GM23338 (cell line): ENCODE measurements around the gene SPTA1. TPM values are rescaled to one million over a fixed set of nuclear protein-coding genes. Genes with fewer than 3 reads are reported as not detected.

Experiments
- ATAC-seq: fragments of 200-7000 bp; cut with Tn5 transposase; 3 replicates; pipeline ENCODE4 v1.9.1; 2020
- DNase-seq: peaks from one replicate; pipeline ENCODE4 v3.0.0-alpha.2; 2015; ENCODE audit warnings: low spot score
- H2AFZ ChIP-seq: fragments of 200-600 bp; sonication (generic); 2 replicates; pipeline ENCODE4 v1.8.0; 2016; ENCODE audit warnings: antibody characterized with exemption, mild to moderate bottlenecking, moderate library complexity
- H3F3A ChIP-seq: fragments of 200-600 bp; sonication (generic); replicated peaks from 2 replicates; pipeline ENCODE4 v1.8.0; 2017; ENCODE audit warnings: antibody characterized with exemption, mixed run types, low read depth
- H3K27ac ChIP-seq: fragments of 200-600 bp; sonication (generic); 2 replicates; pipeline ENCODE4 v1.6.1; 2016; ENCODE audit warnings: low read depth
- H3K27me3 ChIP-seq: fragments of 200-600 bp; sonication (generic); 2 replicates; pipeline ENCODE4 v1.8.0; 2016; ENCODE audit warnings: mild to moderate bottlenecking, mixed run types, moderate library complexity; ENCODE audit not compliant: insufficient read depth
- H3K36me3 ChIP-seq: fragments of 200-600 bp; sonication (generic); 2 replicates; pipeline ENCODE4 v1.8.0; 2016; ENCODE audit warnings: mild to moderate bottlenecking; ENCODE audit not compliant: insufficient read depth
- H3K4me1 ChIP-seq: fragments of 200-600 bp; sonication (generic); 2 replicates; pipeline ENCODE4 v1.8.0; 2016; ENCODE audit warnings: mild to moderate bottlenecking, moderate library complexity; ENCODE audit not compliant: insufficient read depth
- H3K4me2 ChIP-seq: fragments of 200-600 bp; sonication (generic); 2 replicates; pipeline ENCODE4 v1.7.1; 2017; ENCODE audit warnings: mixed run types
- H3K4me3 ChIP-seq: fragments of 200-600 bp; sonication (generic); 2 replicates; pipeline ENCODE4 v1.6.1; 2016; ENCODE audit warnings: mixed run types
- H3K79me2 ChIP-seq: fragments of 200-600 bp; sonication (generic); replicated peaks from 2 replicates; pipeline ENCODE4 v1.8.0; 2017; ENCODE audit warnings: mild to moderate bottlenecking; ENCODE audit not compliant: insufficient read depth
- H3K9me2 ChIP-seq: fragments of 200-600 bp; sonication (generic); 2 replicates; pipeline ENCODE4 v1.8.0; 2017; ENCODE audit not compliant: insufficient read depth
- H4K20me1 ChIP-seq: fragments of 200-600 bp; sonication (generic); replicated peaks from 2 replicates; pipeline ENCODE4 v1.8.0; 2017; ENCODE audit warnings: mild to moderate bottlenecking; ENCODE audit not compliant: insufficient read depth
- H3K27ac Mint-ChIP-seq: 2 replicates; pipeline ENCODE4 v1.8.0; 2020; ENCODE audit warnings: inconsistent platforms, mild to moderate bottlenecking, moderate library complexity, mixed read lengths
- H3K27me3 Mint-ChIP-seq: 3 replicates; pipeline ENCODE4 v1.8.0; 2022; ENCODE audit warnings: low read depth, mild to moderate bottlenecking, moderate library complexity, mixed read lengths, inconsistent platforms; ENCODE audit not compliant: insufficient read depth, poor library complexity
- H3K36me3 Mint-ChIP-seq: 3 replicates; pipeline ENCODE4 v1.8.0; 2021; ENCODE audit warnings: low read depth, mild to moderate bottlenecking, inconsistent platforms, moderate library complexity, mixed read lengths
- H3K4me1 Mint-ChIP-seq: 3 replicates; pipeline ENCODE4 v1.8.0; 2020; ENCODE audit warnings: mild to moderate bottlenecking, inconsistent platforms, mixed read lengths
- H3K4me3 Mint-ChIP-seq: 3 replicates; pipeline ENCODE4 v1.8.0; 2021; ENCODE audit warnings: moderate library complexity, mild to moderate bottlenecking, inconsistent platforms, mixed read lengths
- H3K9me3 Mint-ChIP-seq: 3 replicates; pipeline ENCODE4 v1.8.0; 2020; ENCODE audit warnings: moderate library complexity, mild to moderate bottlenecking, inconsistent platforms, mixed read lengths
- CREB1 ChIP-seq: fragments of 250-450 bp; sonication (Bioruptor Pico); IDR thresholded peaks from 2 replicates; pipeline ENCODE4 v1.5.0; 2020; ENCODE audit warnings: low read depth, mild to moderate bottlenecking, moderate library complexity
- ETS1 ChIP-seq: IDR thresholded peaks from 2 replicates; pipeline ENCODE4 v1.6.1; 2016; ENCODE audit warnings: antibody characterized with exemption
- EZH2 ChIP-seq: fragments of 200-600 bp; sonication (generic); IDR thresholded peaks from one replicate; pipeline ENCODE4 v1.8.0; 2017; ENCODE audit warnings: antibody characterized with exemption, mild to moderate bottlenecking, low read depth; ENCODE audit not compliant: unreplicated experiment
- EZH2phosphoT487 ChIP-seq: fragments of 200-600 bp; sonication (generic); IDR thresholded peaks from one replicate; pipeline ENCODE4 v1.8.1; 2018; ENCODE audit warnings: antibody characterized with exemption; ENCODE audit not compliant: unreplicated experiment
- JUNB ChIP-seq: IDR thresholded peaks from one replicate; pipeline ENCODE4 v1.6.1; 2016; ENCODE audit warnings: antibody characterized with exemption; ENCODE audit not compliant: unreplicated experiment
- NANOG ChIP-seq: IDR thresholded peaks from 2 replicates; pipeline ENCODE4 v1.6.1; 2016; ENCODE audit warnings: antibody characterized with exemption, borderline replicate concordance
- POLR2AphosphoS5 ChIP-seq: IDR thresholded peaks from 2 replicates; pipeline ENCODE4 v1.6.1; 2016; ENCODE audit warnings: antibody characterized with exemption, low read depth
- REST ChIP-seq: IDR thresholded peaks from one replicate; pipeline ENCODE4 v1.6.1; 2018; ENCODE audit warnings: antibody characterized with exemption; ENCODE audit not compliant: unreplicated experiment
- STAT1 ChIP-seq: IDR thresholded peaks from one replicate; pipeline ENCODE4 v1.6.1; 2016; ENCODE audit warnings: antibody characterized with exemption; ENCODE audit not compliant: unreplicated experiment
- ZNF114 ChIP-seq: fragments of 250-450 bp; sonication (Bioruptor Pico); IDR thresholded peaks from 2 replicates; pipeline ENCODE4 v1.5.0; 2020; ENCODE audit warnings: mild to moderate bottlenecking, moderate library complexity
- ZNF331 ChIP-seq: fragments of 250-450 bp; sonication (Bioruptor Pico); IDR thresholded peaks from 2 replicates; pipeline ENCODE4 v1.5.0; 2020; ENCODE audit warnings: low read depth, mild to moderate bottlenecking, moderate library complexity
- polyA plus RNA-seq: library from polyadenylated mRNA; unstranded; fragments of >200 nt; fragmentation: Nextera tagmentation; extraction: Ambion mirVana; gene quantifications from 2 replicates; pipeline ENCODE4 v1.2.1, GENCODE V29; 2016
- total RNA-seq: library from RNA; depleted of rRNA; stranded (reverse); fragments of >200 nt; shearing (Covaris generic); gene quantifications from 2 replicates; pipeline ENCODE4 v1.2.3, GENCODE V29; 2014
- TF ChIP-seq, protein P1 (sequence below), 2 experiments: fragments of 200-600 bp in 1 of 2; sonication (generic) in 1 of 2; conservative IDR thresholded peaks; 2 replicates each; pipeline versions ENCODE4 v1.5.1 to v1.6.1; 2016 to 2017; ENCODE audit warnings: antibody characterized with exemption in 2 of 2, low read depth in 2 of 2, mild to moderate bottlenecking in 2 of 2, moderate library complexity in 1 of 2
- TF ChIP-seq, protein P2 (sequence below): fragments of 250-450 bp; sonication (Bioruptor Pico); IDR thresholded peaks from 2 replicates; pipeline ENCODE4 v1.5.0; 2020; ENCODE audit warnings: mild to moderate bottlenecking, moderate library complexity

The SPTA1 gene
- total and polyA plus RNA-seq, 2 experiments from 2014 or later = not detected

DNA sequence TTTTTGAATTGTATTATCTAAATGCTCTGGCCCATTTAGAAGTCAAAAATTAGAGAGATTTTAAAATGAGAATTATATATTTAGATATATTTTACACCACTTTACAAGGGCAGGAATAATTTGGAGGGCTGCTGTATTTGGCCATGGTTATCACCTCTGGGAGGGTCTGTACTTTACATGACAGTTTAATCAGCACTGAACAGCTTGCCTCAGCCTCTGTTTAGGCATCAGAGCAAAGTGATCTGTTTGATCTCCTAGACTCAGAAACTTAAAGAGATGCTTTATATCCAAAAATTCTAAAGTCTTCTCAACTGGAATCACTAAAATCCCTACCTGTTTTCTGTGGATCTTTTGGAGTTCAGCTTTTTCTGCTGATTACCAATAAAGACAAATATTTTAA lies 5.4 kb upstream of the SPTA1 start:
- H3K27me3 Mint-ChIP-seq = no peaks in the 10 kb centered on the region
- TF ChIP-seq, protein P1, sequence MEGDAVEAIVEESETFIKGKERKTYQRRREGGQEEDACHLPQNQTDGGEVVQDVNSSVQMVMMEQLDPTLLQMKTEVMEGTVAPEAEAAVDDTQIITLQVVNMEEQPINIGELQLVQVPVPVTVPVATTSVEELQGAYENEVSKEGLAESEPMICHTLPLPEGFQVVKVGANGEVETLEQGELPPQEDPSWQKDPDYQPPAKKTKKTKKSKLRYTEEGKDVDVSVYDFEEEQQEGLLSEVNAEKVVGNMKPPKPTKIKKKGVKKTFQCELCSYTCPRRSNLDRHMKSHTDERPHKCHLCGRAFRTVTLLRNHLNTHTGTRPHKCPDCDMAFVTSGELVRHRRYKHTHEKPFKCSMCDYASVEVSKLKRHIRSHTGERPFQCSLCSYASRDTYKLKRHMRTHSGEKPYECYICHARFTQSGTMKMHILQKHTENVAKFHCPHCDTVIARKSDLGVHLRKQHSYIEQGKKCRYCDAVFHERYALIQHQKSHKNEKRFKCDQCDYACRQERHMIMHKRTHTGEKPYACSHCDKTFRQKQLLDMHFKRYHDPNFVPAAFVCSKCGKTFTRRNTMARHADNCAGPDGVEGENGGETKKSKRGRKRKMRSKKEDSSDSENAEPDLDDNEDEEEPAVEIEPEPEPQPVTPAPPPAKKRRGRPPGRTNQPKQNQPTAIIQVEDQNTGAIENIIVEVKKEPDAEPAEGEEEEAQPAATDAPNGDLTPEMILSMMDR (conservative IDR thresholded peaks at IDR 0.05; ENCODE audit: low read depth in 2 of 2) = no peak
- no peak for TF ChIP-seq STAT1
- no peak for TF ChIP-seq CREB1
- no peak for TF ChIP-seq EZH2phosphoT487
- TF ChIP-seq NANOG = no peak
- TF ChIP-seq ETS1 = no peak
- TF ChIP-seq ZNF114 (CRISPR knock-in tag) = no peak
- no peak for TF ChIP-seq ZNF331
- TF ChIP-seq EZH2 = no peak
- TF ChIP-seq, protein P2, sequence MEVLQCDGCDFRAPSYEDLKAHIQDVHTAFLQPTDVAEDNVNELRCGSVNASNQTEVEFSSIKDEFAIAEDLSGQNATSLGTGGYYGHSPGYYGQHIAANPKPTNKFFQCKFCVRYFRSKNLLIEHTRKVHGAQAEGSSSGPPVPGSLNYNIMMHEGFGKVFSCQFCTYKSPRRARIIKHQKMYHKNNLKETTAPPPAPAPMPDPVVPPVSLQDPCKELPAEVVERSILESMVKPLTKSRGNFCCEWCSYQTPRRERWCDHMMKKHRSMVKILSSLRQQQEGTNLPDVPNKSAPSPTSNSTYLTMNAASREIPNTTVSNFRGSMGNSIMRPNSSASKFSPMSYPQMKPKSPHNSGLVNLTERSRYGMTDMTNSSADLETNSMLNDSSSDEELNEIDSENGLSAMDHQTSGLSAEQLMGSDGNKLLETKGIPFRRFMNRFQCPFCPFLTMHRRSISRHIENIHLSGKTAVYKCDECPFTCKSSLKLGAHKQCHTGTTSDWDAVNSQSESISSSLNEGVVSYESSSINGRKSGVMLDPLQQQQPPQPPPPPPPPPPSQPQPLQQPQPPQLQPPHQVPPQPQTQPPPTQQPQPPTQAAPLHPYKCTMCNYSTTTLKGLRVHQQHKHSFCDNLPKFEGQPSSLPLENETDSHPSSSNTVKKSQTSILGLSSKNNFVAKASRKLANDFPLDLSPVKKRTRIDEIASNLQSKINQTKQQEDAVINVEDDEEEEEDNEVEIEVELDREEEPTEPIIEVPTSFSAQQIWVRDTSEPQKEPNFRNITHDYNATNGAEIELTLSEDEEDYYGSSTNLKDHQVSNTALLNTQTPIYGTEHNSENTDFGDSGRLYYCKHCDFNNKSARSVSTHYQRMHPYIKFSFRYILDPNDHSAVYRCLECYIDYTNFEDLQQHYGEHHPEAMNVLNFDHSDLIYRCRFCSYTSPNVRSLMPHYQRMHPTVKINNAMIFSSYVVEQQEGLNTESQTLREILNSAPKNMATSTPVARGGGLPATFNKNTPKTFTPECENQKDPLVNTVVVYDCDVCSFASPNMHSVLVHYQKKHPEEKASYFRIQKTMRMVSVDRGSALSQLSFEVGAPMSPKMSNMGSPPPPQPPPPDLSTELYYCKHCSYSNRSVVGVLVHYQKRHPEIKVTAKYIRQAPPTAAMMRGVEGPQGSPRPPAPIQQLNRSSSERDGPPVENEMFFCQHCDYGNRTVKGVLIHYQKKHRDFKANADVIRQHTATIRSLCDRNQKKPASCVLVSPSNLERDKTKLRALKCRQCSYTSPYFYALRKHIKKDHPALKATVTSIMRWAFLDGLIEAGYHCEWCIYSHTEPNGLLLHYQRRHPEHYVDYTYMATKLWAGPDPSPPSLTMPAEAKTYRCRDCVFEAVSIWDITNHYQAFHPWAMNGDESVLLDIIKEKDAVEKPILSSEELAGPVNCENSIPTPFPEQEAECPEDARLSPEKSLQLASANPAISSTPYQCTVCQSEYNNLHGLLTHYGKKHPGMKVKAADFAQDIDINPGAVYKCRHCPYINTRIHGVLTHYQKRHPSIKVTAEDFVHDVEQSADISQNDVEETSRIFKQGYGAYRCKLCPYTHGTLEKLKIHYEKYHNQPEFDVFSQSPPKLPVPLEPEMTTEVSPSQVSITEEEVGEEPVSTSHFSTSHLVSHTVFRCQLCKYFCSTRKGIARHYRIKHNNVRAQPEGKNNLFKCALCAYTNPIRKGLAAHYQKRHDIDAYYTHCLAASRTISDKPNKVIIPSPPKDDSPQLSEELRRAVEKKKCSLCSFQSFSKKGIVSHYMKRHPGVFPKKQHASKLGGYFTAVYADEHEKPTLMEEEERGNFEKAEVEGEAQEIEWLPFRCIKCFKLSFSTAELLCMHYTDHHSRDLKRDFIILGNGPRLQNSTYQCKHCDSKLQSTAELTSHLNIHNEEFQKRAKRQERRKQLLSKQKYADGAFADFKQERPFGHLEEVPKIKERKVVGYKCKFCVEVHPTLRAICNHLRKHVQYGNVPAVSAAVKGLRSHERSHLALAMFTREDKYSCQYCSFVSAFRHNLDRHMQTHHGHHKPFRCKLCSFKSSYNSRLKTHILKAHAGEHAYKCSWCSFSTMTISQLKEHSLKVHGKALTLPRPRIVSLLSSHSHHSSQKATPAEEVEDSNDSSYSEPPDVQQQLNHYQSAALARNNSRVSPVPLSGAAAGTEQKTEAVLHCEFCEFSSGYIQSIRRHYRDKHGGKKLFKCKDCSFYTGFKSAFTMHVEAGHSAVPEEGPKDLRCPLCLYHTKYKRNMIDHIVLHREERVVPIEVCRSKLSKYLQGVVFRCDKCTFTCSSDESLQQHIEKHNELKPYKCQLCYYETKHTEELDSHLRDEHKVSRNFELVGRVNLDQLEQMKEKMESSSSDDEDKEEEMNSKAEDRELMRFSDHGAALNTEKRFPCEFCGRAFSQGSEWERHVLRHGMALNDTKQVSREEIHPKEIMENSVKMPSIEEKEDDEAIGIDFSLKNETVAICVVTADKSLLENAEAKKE (CRISPR knock-in tag) = no peak
- TF ChIP-seq REST = no peak
- no peak for TF ChIP-seq POLR2AphosphoS5
- TF ChIP-seq JUNB = no peak
- Histone ChIP-seq H3K4me2 (no peak overlapping the region), H3F3A (no peaks in the 10 kb centered on the region), H3K36me3 (no peaks in the 10 kb centered on the region), H3K4me3 (no peak overlapping the region), H3K79me2 (no peaks in the 10 kb centered on the region), H3K4me1 (no peaks in the 10 kb centered on the region), H2AFZ (no peak overlapping the region), H4K20me1 (no peaks in the 10 kb centered on the region), H3K27me3 (no peaks in the 10 kb centered on the region), H3K27ac (no peak overlapping the region), H3K9me2 (no peaks in the 10 kb centered on the region)
- no peaks in the 10 kb centered on the region for H3K4me1 Mint-ChIP-seq
- no peaks in the 10 kb centered on the region for H3K9me3 Mint-ChIP-seq
- no peak overlapping the region for H3K27ac Mint-ChIP-seq
- no peak for ATAC-seq
- H3K4me3 Mint-ChIP-seq = no peak overlapping the region
- no peak for DNase-seq
- H3K36me3 Mint-ChIP-seq = no peaks in the 10 kb centered on the region
